SU-DHL-6 (cell line): ENCODE results near the gene ARHGAP26.

ENCODE experiments used
- CTCF ChIP-seq: fragments of 200-600 bp; sonication (generic); IDR thresholded peaks from one replicate; pipeline ENCODE4 v1.5.1; 2017; ENCODE audit warnings: antibody characterized with exemption, mild to moderate bottlenecking, low read length, moderate library complexity; ENCODE audit not compliant: insufficient read depth, poor library complexity, severe bottlenecking
- EZH2phosphoT487 ChIP-seq: fragments of 200-600 bp; sonication (generic), shearing (Covaris generic); conservative IDR thresholded peaks from 2 replicates; pipeline ENCODE4 v1.6.1; 2018; ENCODE audit warnings: mild to moderate bottlenecking, antibody characterized with exemption, low read length, moderate library complexity, mixed read lengths

GRCh38 chr5:142763701-142764100 is 6.5 kb upstream of the ARHGAP26 start:
- TF ChIP-seq CTCF (no peak), EZH2phosphoT487 (no peak)
